Middle frontal gyrus (tissue), 1 donor: ENCODE measurements around the gene SLC16A10.
"Not testable (repeated sequence)": the region's sequence is repeated elsewhere in the genome, so short reads cannot be mapped to it uniquely, and the experiment has no call there.

Experiments
- DNase-seq: peaks from one replicate; pipeline ENCODE4 v3.0.0-alpha.2; 2015; ENCODE audit warnings: low spot score; ENCODE audit errors: extremely low spot score

SLC16A10 gene

DNA sequence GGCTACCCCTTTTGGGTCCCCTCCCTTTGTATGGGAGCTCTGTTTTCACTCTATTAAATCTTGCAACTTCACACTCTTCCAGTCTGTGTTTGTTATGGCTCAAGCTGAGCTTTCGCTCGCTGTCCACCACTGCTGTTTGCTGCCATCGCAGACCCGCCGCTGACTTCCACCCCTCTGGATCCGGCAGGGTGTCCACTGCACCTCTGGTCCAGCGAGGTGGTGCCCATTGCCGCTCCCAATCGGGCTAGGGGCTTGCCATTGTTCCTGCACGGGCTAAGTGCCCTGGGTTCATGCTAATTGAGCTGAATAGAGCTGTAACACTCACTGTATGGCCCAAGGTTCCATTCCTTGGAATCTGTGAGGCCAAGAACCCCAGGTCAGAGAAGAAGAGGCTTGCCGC, 43.7 kb downstream of the SLC16A10 start:
- DNase-seq = not testable (repeated sequence)

GRCh38 chr6:111132669-111133068, 45.4 kb downstream of the SLC16A10 start:
- DNase-seq = not testable (repeated sequence)

DNA sequence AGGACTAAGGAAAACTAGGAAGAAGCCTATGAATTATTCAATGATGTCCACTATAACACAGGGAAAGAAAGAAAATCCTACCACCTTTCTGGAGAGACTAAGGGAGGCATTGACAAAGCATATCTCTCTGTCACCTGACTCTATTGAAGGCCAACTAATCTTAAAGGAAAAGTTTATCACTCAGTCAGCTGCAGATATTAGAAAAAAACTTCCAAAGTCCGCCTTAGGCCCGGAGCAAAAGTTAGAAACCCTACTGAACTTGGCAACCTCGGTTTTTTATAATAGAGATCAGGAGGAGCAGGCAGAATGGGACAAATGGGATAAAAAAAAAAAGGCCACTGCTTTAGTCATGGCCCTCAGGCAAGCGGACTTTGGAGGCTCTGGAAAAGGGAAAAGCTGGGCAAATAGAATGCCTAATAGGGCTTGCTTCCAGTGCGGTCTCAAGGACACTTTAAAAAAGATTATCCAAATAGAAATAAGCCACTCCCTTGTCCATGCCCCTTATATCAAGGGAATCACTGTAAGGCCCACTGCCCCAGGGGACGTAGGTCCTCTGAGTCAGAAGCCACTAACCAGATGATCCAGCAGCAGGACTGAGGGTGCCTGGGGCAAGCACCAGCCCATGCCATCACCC, 47.0 kb downstream of the SLC16A10 start:
- not testable (repeated sequence) for DNase-seq

- not testable (repeated sequence) for DNase-seq
Measured at GRCh38 chr6:111137489-111138093, 50.3 kb downstream of the SLC16A10 start.

DNA sequence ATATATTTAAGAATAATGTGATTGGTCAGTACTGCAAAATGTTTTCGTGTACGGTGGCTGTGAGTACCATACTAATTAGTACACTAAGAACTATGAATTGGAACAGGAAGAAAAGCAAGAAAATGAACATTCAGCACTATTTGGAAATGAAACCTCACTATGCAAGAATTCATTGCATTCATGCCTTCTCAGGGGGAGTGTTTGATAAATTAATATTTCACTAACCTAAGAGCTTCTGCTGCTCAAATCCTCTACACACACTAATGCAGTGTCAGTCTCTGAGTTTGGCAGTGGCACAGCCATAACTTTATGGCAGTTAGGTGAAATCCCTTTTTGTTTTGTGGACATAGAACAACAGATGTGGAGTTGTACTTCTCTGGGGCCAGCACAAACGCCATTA, 60.1 kb downstream of the SLC16A10 start:
- DNase-seq = no peak

GRCh38 chr6:111148110-111148509, 60.8 kb downstream of the SLC16A10 start:
- no peak for DNase-seq

- no peak for DNase-seq
Measured at GRCh38 chr6:111150577-111150976, 63.3 kb downstream of the SLC16A10 start.

DNA sequence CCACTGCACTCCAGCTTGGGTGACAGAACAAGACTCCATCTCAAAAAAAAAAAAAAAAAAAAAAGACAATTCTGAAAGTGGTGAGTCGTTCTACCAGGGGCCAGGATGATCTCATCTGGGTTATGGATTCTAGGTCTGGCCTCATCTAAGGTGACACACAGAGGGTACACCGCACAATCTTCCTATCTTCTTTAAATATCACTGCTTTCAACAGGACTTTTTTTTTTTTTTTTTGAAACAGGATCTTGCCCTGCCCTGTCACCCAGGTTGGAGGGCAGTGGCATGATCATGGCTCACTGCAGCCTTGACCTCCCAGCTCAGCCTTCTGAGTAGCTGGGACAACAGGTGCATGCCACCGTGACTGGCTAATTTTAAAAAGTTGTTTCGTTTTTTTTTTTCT, 67.7 kb downstream of the SLC16A10 start:
- no peak for DNase-seq

DNA sequence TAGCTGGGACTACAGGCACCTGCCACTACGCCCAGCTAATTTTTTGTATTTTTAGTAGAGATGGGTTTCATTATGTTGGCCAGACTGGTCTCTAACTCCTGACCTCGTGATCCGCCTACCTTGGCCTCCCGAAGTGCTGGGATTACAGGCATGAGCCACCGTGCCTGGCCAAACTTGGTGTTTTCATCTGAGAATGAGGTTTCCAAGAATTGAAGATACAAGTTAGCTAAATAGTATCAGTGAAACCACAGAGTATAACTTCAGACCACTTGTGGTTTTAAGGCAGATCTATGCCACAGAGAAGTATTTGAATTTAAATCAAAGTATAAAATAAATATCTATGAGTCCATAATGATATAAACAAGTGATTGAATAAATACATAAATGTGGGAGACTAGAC, 70.1 kb downstream of the SLC16A10 start:
- DNase-seq = no peak

DNA sequence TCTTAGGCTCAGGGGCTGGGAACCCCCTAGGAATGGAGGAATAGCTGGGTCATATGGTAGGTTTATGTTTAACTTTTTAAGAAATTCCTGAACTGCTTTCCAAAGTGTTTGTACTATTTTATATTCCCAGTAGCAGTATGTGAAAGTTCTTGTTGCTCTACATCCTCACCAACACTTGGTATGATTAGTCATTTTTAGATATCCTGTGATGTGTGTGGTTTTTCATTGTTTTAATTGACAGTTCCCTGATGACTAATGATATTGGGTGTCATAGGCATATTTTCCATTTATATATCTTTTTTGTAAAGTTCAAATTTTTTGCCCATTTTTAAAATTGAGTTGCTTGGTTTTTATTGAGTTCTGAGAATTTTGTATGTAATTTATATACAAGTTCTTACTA, 72.3 kb downstream of the SLC16A10 start:
- no peak for DNase-seq

GRCh38 chr6:111161650-111162049, 74.3 kb downstream of the SLC16A10 start:
- DNase-seq = no peak

- DNase-seq = no peak
Measured at GRCh38 chr6:111162504-111162903, 75.2 kb downstream of the SLC16A10 start.

GRCh38 chr6:111171577-111172400, 84.5 kb downstream of the SLC16A10 start:
- no peak for DNase-seq

GRCh38 chr6:111172563-111172962, 85.3 kb downstream of the SLC16A10 start:
- DNase-seq = no peak

DNA sequence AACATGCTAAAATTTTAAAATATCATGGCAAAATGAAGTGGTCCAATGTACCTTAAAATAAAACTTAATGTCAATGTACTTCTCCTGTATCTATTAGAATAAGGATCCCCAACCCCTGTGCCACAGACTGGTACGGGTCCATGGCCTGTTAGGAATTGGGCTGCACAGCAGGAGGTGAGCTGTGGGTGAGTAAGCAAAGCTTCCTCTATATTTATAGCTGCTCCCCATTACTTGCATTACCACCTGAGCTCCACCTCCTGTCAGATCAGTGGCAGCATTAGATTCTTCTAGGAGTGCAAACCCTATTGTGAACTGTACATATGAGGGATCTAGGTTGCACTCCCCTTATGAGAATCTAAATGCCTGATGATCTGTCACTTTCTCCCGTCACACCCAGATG, 86.0 kb downstream of the SLC16A10 start:
- DNase-seq = no peak

DNA sequence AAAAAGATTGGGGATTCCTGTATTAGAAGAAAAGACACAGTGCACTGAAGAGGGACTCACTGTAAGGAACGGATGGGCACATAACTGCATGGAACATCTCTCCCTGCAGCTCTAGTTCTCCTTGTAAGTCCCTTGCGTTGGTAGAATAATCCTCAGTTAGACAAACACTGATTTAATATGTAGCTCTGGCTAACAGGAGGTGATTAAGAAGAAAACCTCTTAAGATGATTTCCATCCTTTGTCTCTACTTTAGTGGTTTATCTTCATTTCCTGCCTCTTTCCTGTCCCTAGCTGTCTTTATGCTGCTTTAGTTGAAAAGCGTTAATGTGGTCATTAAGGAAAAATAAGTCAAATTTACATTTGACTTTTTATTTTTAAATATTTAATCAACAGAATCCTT, 86.6 kb downstream of the SLC16A10 start:
- no peak for DNase-seq

- no peak for DNase-seq
Measured at GRCh38 chr6:111175109-111175508, 87.8 kb downstream of the SLC16A10 start.

GRCh38 chr6:111176038-111176759, 88.9 kb downstream of the SLC16A10 start:
- no peak for DNase-seq

DNA sequence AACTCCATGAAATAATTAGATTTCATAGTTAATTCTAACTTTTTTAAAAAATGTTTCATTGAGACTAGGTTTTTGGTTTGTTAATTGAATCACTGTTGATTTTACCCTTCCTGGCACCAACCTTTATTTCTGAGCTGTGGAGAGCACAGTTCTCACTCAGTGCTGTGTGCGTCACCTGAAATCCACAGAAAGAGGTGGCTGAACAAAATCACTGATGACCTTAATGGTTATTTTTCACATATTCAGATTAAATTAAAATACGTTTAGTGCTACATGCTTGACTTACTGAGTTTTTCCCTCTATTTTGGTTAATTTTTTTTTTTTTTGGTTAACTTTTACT, 89.4 kb downstream of the SLC16A10 start:
- DNase-seq = no peak

- DNase-seq = no peak
Measured at GRCh38 chr6:111177131-111177530, 89.8 kb downstream of the SLC16A10 start.

GRCh38 chr6:111183702-111184517, 96.6 kb downstream of the SLC16A10 start:
- DNase-seq = no peak
